ENCODE measurements around the gene KRTAP12-3.
"Not testable (repeated sequence)": the region's sequence is repeated elsewhere in the genome, so short reads cannot be mapped to it uniquely, and the experiment has no call there.

- TF ChIP-seq, protein P1, sequence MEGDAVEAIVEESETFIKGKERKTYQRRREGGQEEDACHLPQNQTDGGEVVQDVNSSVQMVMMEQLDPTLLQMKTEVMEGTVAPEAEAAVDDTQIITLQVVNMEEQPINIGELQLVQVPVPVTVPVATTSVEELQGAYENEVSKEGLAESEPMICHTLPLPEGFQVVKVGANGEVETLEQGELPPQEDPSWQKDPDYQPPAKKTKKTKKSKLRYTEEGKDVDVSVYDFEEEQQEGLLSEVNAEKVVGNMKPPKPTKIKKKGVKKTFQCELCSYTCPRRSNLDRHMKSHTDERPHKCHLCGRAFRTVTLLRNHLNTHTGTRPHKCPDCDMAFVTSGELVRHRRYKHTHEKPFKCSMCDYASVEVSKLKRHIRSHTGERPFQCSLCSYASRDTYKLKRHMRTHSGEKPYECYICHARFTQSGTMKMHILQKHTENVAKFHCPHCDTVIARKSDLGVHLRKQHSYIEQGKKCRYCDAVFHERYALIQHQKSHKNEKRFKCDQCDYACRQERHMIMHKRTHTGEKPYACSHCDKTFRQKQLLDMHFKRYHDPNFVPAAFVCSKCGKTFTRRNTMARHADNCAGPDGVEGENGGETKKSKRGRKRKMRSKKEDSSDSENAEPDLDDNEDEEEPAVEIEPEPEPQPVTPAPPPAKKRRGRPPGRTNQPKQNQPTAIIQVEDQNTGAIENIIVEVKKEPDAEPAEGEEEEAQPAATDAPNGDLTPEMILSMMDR (IDR thresholded peaks at IDR 0.05), result not testable (repeated sequence)
- TF ChIP-seq POLR2A (IDR thresholded peaks at IDR 0.05), result not testable (repeated sequence)
These were observed 19.0 kb upstream of the KRTAP12-3 start for GRCh38 chr21:44638506-44639330.

All from uterus (tissue), 2 donors.